GM19240 (cell line): ENCODE results near the gene CACNA1G.

Experiments
- DNase-seq: peaks from one replicate; pipeline ENCODE4 v3.0.0; 2011; ENCODE audit warnings: low spot score; ENCODE audit not compliant: insufficient read length

The CACNA1G gene

GRCh38 chr17:50609380-50610074 is 49.0 kb downstream of the CACNA1G start:
- DNase-seq, result no peak

GRCh38 chr17:50611634-50612033 is 51.1 kb downstream of the CACNA1G start:
- no peak for DNase-seq

GRCh38 chr17:50612281-50612680 is 51.8 kb downstream of the CACNA1G start:
- no peak for DNase-seq

GRCh38 chr17:50613007-50613992 is 52.8 kb downstream of the CACNA1G start:
- no peak for DNase-seq

GRCh38 chr17:50614471-50615051 is 54.0 kb downstream of the CACNA1G start:
- no peak for DNase-seq

GRCh38 chr17:50615828-50616227 is 55.3 kb downstream of the CACNA1G start:
- DNase-seq, result no peak

GRCh38 chr17:50618300-50618699 is 57.8 kb downstream of the CACNA1G start:
- DNase-seq, result no peak

GRCh38 chr17:50618941-50619340 is 58.4 kb downstream of the CACNA1G start:
- no peak for DNase-seq

- no peak for DNase-seq
These were observed 59.0 kb downstream of the CACNA1G start for GRCh38 chr17:50619489-50619888.

- no peak for DNase-seq
These were observed 59.7 kb downstream of the CACNA1G start for GRCh38 chr17:50620237-50620636.

GRCh38 chr17:50620858-50621257 is 60.3 kb downstream of the CACNA1G start:
- DNase-seq, result no peak

GRCh38 chr17:50621574-50622031 is 61.1 kb downstream of the CACNA1G start:
- no peak for DNase-seq

- no peak for DNase-seq
These were observed 63.9 kb downstream of the CACNA1G start for GRCh38 chr17:50624321-50624934.

- no peak for DNase-seq
These were observed 64.7 kb downstream of the CACNA1G start for GRCh38 chr17:50625032-50625871.

- DNase-seq, result peak; percentile 81
These were observed 65.6 kb downstream of the CACNA1G start for GRCh38 chr17:50626037-50626574.

- no peak for DNase-seq
These were observed 66.7 kb downstream of the CACNA1G start for GRCh38 chr17:50627036-50627781.

GRCh38 chr17:50627782-50628601 is 67.5 kb downstream of the CACNA1G start:
- no peak for DNase-seq

- no peak for DNase-seq
These were observed 69.4 kb downstream of the CACNA1G start for GRCh38 chr17:50629902-50630301.
